Measurements from ENCODE around the gene PDE12. TPM values are rescaled to one million over a fixed set of nuclear protein-coding genes. Genes with fewer than 3 reads are reported as not detected.
A peak's percentile ranks its signal among the peaks of the same experiment; 100 is the strongest.

Gene PDE12
- total RNA-seq, 1 donor: 19.9 TPM

GRCh38 chr3:57575966-57576626 lies 20.0 kb downstream of the PDE12 start:
- Histone ChIP-seq H3K79me2 (ENCODE audit: insufficient read depth, low read length) (peaks cover 87% of the 10 kb centered on the region), H3K36me3 (ENCODE audit: insufficient read depth, low read length) (peaks cover 94% of the 10 kb centered on the region), H2AFZ (ENCODE audit: low read length) (no peak overlapping the region), H3K27me3 (ENCODE audit: insufficient read depth, low read length) (no peaks in the 10 kb centered on the region), H3K9me3 (ENCODE audit: low read depth, low read length) (no peaks in the 10 kb centered on the region), H3K4me1 (ENCODE audit: insufficient read depth, low read length) (no peaks in the 10 kb centered on the region), H3K4me3 (ENCODE audit: insufficient read depth, low read length) (no peak overlapping the region), H3K4me2 (ENCODE audit: insufficient read depth, low read length) (no peak overlapping the region), H4K20me1 (ENCODE audit: insufficient read depth, low read length) (peaks cover 60% of the 10 kb centered on the region), H3K27ac (ENCODE audit: low read depth, low read length) (no peak overlapping the region)
- no peak for TF ChIP-seq CTCF (IDR thresholded peaks at IDR 0.05; ENCODE audit: extremely low read depth, low read depth, low read length)
- no peak for DNase-seq (ENCODE audit: insufficient read length, low spot score, missing footprints)

- H3K4me2 ChIP-seq (ENCODE audit: insufficient read depth, low read length): no peak overlapping the region
- H4K20me1 ChIP-seq (ENCODE audit: insufficient read depth, low read length): peaks cover 72% of the 10 kb centered on the region
- peaks cover 2% of the 10 kb centered on the region for H3K4me1 ChIP-seq (ENCODE audit: insufficient read depth, low read length)
- H3K9me3 ChIP-seq (ENCODE audit: low read depth, low read length): no peaks in the 10 kb centered on the region
- peaks cover 94% of the 10 kb centered on the region for H3K36me3 ChIP-seq (ENCODE audit: insufficient read depth, low read length)
- H3K79me2 ChIP-seq (ENCODE audit: insufficient read depth, low read length): peaks cover 95% of the 10 kb centered on the region
- H2AFZ ChIP-seq (ENCODE audit: low read length): no peak overlapping the region
- no peaks in the 10 kb centered on the region for H3K27me3 ChIP-seq (ENCODE audit: insufficient read depth, low read length)
- no peak for DNase-seq (ENCODE audit: insufficient read length, low spot score, missing footprints)
- no peak for TF ChIP-seq CTCF (IDR thresholded peaks at IDR 0.05; ENCODE audit: extremely low read depth, low read depth, low read length)
- H3K27ac ChIP-seq (ENCODE audit: low read depth, low read length): no peak overlapping the region
- no peak overlapping the region for H3K4me3 ChIP-seq (ENCODE audit: insufficient read depth, low read length)
Observed at GRCh38 chr3:57577801-57578200, 21.7 kb downstream of the PDE12 start.

- Histone ChIP-seq H3K4me1 (ENCODE audit: insufficient read depth, low read length) (peaks cover 21% of the 10 kb centered on the region), H3K36me3 (ENCODE audit: insufficient read depth, low read length) (peaks cover 69% of the 10 kb centered on the region), H3K27ac (ENCODE audit: low read depth, low read length) (peak overlapping the region; percentile 1), H3K9me3 (ENCODE audit: low read depth, low read length) (no peaks in the 10 kb centered on the region), H2AFZ (ENCODE audit: low read length) (no peak overlapping the region), H3K27me3 (ENCODE audit: insufficient read depth, low read length) (no peaks in the 10 kb centered on the region), H3K4me3 (ENCODE audit: insufficient read depth, low read length) (no peak overlapping the region), H3K4me2 (ENCODE audit: insufficient read depth, low read length) (no peak overlapping the region), H4K20me1 (ENCODE audit: insufficient read depth, low read length) (peaks cover 83% of the 10 kb centered on the region), H3K79me2 (ENCODE audit: insufficient read depth, low read length) (peaks cover 100% of the 10 kb centered on the region)
- no peak for DNase-seq (ENCODE audit: insufficient read length, low spot score, missing footprints)
- peak; percentile 13 for TF ChIP-seq CTCF (IDR thresholded peaks at IDR 0.05; ENCODE audit: extremely low read depth, low read depth, low read length)
Observed at GRCh38 chr3:57582474-57583168, 26.5 kb downstream of the PDE12 start.

- no peak for TF ChIP-seq CTCF (IDR thresholded peaks at IDR 0.05; ENCODE audit: extremely low read depth, low read depth, low read length)
- no peaks in the 10 kb centered on the region for H3K27me3 ChIP-seq (ENCODE audit: insufficient read depth, low read length)
- H3K4me2 ChIP-seq (ENCODE audit: insufficient read depth, low read length): no peak overlapping the region
- no peak overlapping the region for H3K4me3 ChIP-seq (ENCODE audit: insufficient read depth, low read length)
- H2AFZ ChIP-seq (ENCODE audit: low read length): no peak overlapping the region
- H4K20me1 ChIP-seq (ENCODE audit: insufficient read depth, low read length): peaks cover 85% of the 10 kb centered on the region
- H3K79me2 ChIP-seq (ENCODE audit: insufficient read depth, low read length): peaks cover 100% of the 10 kb centered on the region
- no peak for DNase-seq (ENCODE audit: insufficient read length, low spot score, missing footprints)
- H3K36me3 ChIP-seq (ENCODE audit: insufficient read depth, low read length): peaks cover 60% of the 10 kb centered on the region
- H3K27ac ChIP-seq (ENCODE audit: low read depth, low read length): no peak overlapping the region
- peaks cover 24% of the 10 kb centered on the region for H3K4me1 ChIP-seq (ENCODE audit: insufficient read depth, low read length)
- no peaks in the 10 kb centered on the region for H3K9me3 ChIP-seq (ENCODE audit: low read depth, low read length)
Observed at GRCh38 chr3:57583544-57583943, 27.5 kb downstream of the PDE12 start.
